MM.1S (cell line): ENCODE measurements around the gene FRMPD3.

Source experiments
- DNase-seq: peaks from one replicate; pipeline ENCODE4 v3.0.0-alpha.2; 2015
- H2AFZ ChIP-seq: fragments of 300-600 bp; sonication (generic); 2 replicates; pipeline ENCODE4 v1.6.0; 2016; ENCODE audit warnings: antibody characterized with exemption, low read length
- H3F3A ChIP-seq: fragments of 300-600 bp; sonication (generic); 2 replicates; pipeline ENCODE4 v1.6.1; 2016; ENCODE audit warnings: mild to moderate bottlenecking, antibody characterized with exemption, low read length, moderate library complexity, mixed read lengths; ENCODE audit not compliant: insufficient read depth
- H3K27ac ChIP-seq: fragments of 300-600 bp; sonication (generic); 2 replicates; pipeline ENCODE4 v1.5.1; 2016; ENCODE audit warnings: mild to moderate bottlenecking, low read length
- H3K27me3 ChIP-seq: fragments of 300-600 bp; sonication (generic); replicated peaks from 2 replicates; pipeline ENCODE4 v1.6.0; 2016; ENCODE audit warnings: low read length; ENCODE audit not compliant: insufficient read depth
- H3K36me3 ChIP-seq: fragments of 300-600 bp; sonication (generic); replicated peaks from 2 replicates; pipeline ENCODE4 v1.6.1; 2016; ENCODE audit warnings: mild to moderate bottlenecking, low read length, mixed read lengths; ENCODE audit not compliant: insufficient read depth
- H3K4me1 ChIP-seq: fragments of 300-600 bp; sonication (generic); 2 replicates; pipeline ENCODE4 v1.6.1; 2016; ENCODE audit warnings: low read length, mixed read lengths
- H3K4me2 ChIP-seq: fragments of 300-600 bp; sonication (generic); 2 replicates; pipeline ENCODE4 v1.6.0; 2016; ENCODE audit warnings: low read depth, low read length
- H3K4me3 ChIP-seq: fragments of 300-600 bp; sonication (generic); 2 replicates; pipeline ENCODE4 v1.5.1; 2016; ENCODE audit warnings: low read length, mixed read lengths
- H3K79me2 ChIP-seq: fragments of 300-600 bp; sonication (generic); 2 replicates; pipeline ENCODE4 v1.6.1; 2016; ENCODE audit warnings: mixed run types, low read length, mixed read lengths
- H3K9ac ChIP-seq: fragments of 300-600 bp; sonication (generic); 2 replicates; pipeline ENCODE4 v1.6.1; 2016; ENCODE audit warnings: low read length, mixed read lengths
- H3K9me2 ChIP-seq: fragments of 300-600 bp; sonication (generic); replicated peaks from 2 replicates; pipeline ENCODE4 v1.6.1; 2016; ENCODE audit warnings: mild to moderate bottlenecking, low read length, mixed read lengths; ENCODE audit not compliant: insufficient read depth
- H3K9me3 ChIP-seq: fragments of 300-600 bp; sonication (generic); replicated peaks from 2 replicates; pipeline ENCODE4 v1.6.1; 2016; ENCODE audit warnings: mild to moderate bottlenecking, low read length, mixed read lengths; ENCODE audit not compliant: insufficient read depth
- H4K20me1 ChIP-seq: fragments of 300-600 bp; sonication (generic); 2 replicates; pipeline ENCODE4 v1.6.1; 2016; ENCODE audit warnings: mild to moderate bottlenecking, low read length, moderate library complexity, mixed read lengths; ENCODE audit not compliant: insufficient read depth
- EZH2 ChIP-seq: fragments of 300-600 bp; sonication (generic); optimal IDR thresholded peaks from 2 replicates; pipeline ENCODE3; 2017; ENCODE audit warnings: low read depth, mild to moderate bottlenecking, antibody characterized with exemption, low read length, mixed read lengths
- EZH2phosphoT487 ChIP-seq: fragments of 300-600 bp; sonication (generic); IDR thresholded peaks from 2 replicates; pipeline ENCODE4 v1.6.1; 2018; ENCODE audit warnings: antibody characterized with exemption, low read length
- TF ChIP-seq, protein P1 (sequence below): fragments of 300-600 bp; sonication (generic); IDR thresholded peaks from 2 replicates; pipeline ENCODE4 v1.5.1; 2016; ENCODE audit warnings: antibody characterized with exemption, low read length, mixed read lengths

Gene FRMPD3

DNA sequence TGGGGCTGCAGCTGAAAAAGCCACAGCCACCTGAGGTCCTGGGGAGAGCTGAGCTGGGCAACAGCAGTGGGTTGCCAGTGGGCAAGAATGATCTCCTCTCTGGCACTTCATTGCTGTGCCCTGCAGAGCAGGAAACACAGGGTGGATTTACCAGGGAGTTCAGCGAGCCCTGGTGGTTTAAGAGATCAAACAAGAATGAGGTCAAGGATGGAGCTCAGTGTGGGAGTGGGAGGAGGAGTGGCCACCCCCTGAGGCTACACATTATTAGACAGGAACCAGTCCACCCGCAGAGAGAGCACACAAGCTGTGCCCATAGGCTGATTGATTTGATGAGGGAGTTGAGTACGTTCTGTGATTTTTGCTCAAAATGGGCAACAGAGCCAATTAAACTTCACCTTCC lies 47.3 kb downstream of the FRMPD3 start:
- no peaks in the 10 kb centered on the region for H3K27me3 ChIP-seq
- no peak overlapping the region for H3K4me3 ChIP-seq
- H3K9me2 ChIP-seq, result no peaks in the 10 kb centered on the region
- TF ChIP-seq, protein P1, sequence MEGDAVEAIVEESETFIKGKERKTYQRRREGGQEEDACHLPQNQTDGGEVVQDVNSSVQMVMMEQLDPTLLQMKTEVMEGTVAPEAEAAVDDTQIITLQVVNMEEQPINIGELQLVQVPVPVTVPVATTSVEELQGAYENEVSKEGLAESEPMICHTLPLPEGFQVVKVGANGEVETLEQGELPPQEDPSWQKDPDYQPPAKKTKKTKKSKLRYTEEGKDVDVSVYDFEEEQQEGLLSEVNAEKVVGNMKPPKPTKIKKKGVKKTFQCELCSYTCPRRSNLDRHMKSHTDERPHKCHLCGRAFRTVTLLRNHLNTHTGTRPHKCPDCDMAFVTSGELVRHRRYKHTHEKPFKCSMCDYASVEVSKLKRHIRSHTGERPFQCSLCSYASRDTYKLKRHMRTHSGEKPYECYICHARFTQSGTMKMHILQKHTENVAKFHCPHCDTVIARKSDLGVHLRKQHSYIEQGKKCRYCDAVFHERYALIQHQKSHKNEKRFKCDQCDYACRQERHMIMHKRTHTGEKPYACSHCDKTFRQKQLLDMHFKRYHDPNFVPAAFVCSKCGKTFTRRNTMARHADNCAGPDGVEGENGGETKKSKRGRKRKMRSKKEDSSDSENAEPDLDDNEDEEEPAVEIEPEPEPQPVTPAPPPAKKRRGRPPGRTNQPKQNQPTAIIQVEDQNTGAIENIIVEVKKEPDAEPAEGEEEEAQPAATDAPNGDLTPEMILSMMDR, result no peak
- TF ChIP-seq EZH2phosphoT487 (no peak), EZH2 (no peak)
- no peak overlapping the region for H3K4me2 ChIP-seq
- H2AFZ ChIP-seq, result no peak overlapping the region
- no peaks in the 10 kb centered on the region for H3K4me1 ChIP-seq
- no peak overlapping the region for H3K9ac ChIP-seq
- H3K9me3 ChIP-seq, result no peaks in the 10 kb centered on the region
- no peaks in the 10 kb centered on the region for H3K79me2 ChIP-seq
- no peaks in the 10 kb centered on the region for H3F3A ChIP-seq
- no peak overlapping the region for H3K27ac ChIP-seq
- no peaks in the 10 kb centered on the region for H3K36me3 ChIP-seq
- no peaks in the 10 kb centered on the region for H4K20me1 ChIP-seq
- DNase-seq, result no peak
